NCI-H1417 (cell line): ENCODE results near the gene ARHGAP29.
A peak's percentile ranks its signal among the peaks of the same experiment; 100 is the strongest.

ENCODE experiments used
- DNase-seq, 3 experiments: peaks; one replicate each; lab custom pipeline; 2025; lab: John Stamatoyannopoulos, UW

Gene ARHGAP29

GRCh38 chr1:94237291-94238226 is at the start of gene ARHGAP29:
Gene ARHGAP29 (minus strand): TSS chr1:94237584. CDS start chr1:94231611, 5,973 bp downstream.
- peak; percentile 90 to 95 (median 93) for DNase-seq

- DNase-seq = no peak
Measured at GRCh38 chr1:94286864-94287437, 49.6 kb upstream of the ARHGAP29 start.

GRCh38 chr1:94285031-94285654 is 47.8 kb upstream of the ARHGAP29 start:
- no peak for DNase-seq

- no peak for DNase-seq
Measured at GRCh38 chr1:94284476-94284875, 47.1 kb upstream of the ARHGAP29 start.

- DNase-seq = no peak
Measured at GRCh38 chr1:94283462-94283861, 46.1 kb upstream of the ARHGAP29 start.

- no peak for DNase-seq
Measured at GRCh38 chr1:94282143-94282711, 44.8 kb upstream of the ARHGAP29 start.

- DNase-seq = no peak
Measured at GRCh38 chr1:94281361-94282142, 44.2 kb upstream of the ARHGAP29 start.

GRCh38 chr1:94280541-94280940 is 43.2 kb upstream of the ARHGAP29 start:
- no peak for DNase-seq

GRCh38 chr1:94279462-94279861 is 42.1 kb upstream of the ARHGAP29 start:
- no peak for DNase-seq

GRCh38 chr1:94279038-94279437 is 41.7 kb upstream of the ARHGAP29 start:
- DNase-seq = no peak

- DNase-seq = no peak
Measured at GRCh38 chr1:94276988-94277434, 39.6 kb upstream of the ARHGAP29 start.

GRCh38 chr1:94275083-94275482 is 37.7 kb upstream of the ARHGAP29 start:
- DNase-seq = no peak

GRCh38 chr1:94274561-94274960 is 37.2 kb upstream of the ARHGAP29 start:
- DNase-seq = no peak

- DNase-seq = no peak
Measured at GRCh38 chr1:94273111-94273510, 35.7 kb upstream of the ARHGAP29 start.

- no peak for DNase-seq
Measured at GRCh38 chr1:94272388-94272787, 35.0 kb upstream of the ARHGAP29 start.

GRCh38 chr1:94271373-94271772 is 34.0 kb upstream of the ARHGAP29 start:
- no peak for DNase-seq

GRCh38 chr1:94270801-94271203 is 33.4 kb upstream of the ARHGAP29 start:
- no peak for DNase-seq

- DNase-seq = no peak
Measured at GRCh38 chr1:94269921-94270320, 32.5 kb upstream of the ARHGAP29 start.

- DNase-seq = no peak
Measured at GRCh38 chr1:94265906-94266305, 28.5 kb upstream of the ARHGAP29 start.

- peak in 1 of 3 experiments; percentile 13 for DNase-seq
Measured at GRCh38 chr1:94265011-94265422, 27.6 kb upstream of the ARHGAP29 start.

- no peak for DNase-seq
Measured at GRCh38 chr1:94260635-94261387, 23.4 kb upstream of the ARHGAP29 start.
